HCT116 (cell line): ENCODE data around the gene CDH4.

Source experiments
- CTCF ChIP-seq, 3 experiments: fragments of 200-600 bp in 1 of 3; sonication (generic) in 1 of 3; IDR thresholded peaks in 2 of 3; conservative IDR thresholded peaks in 1 of 3; 2 replicates each; pipeline ENCODE4 v1.5.1; 2012 to 2017; ENCODE audit warnings: low read depth in 2 of 3, low read length in 2 of 3, antibody characterized with exemption in 1 of 3, borderline replicate concordance in 1 of 3, control low read depth in 1 of 3, mild to moderate bottlenecking in 1 of 3, mixed read lengths in 1 of 3, mixed run types in 1 of 3, moderate library complexity in 1 of 3; ENCODE audit not compliant: insufficient read depth in 1 of 3
- ELF1 ChIP-seq: IDR thresholded peaks from 2 replicates; pipeline ENCODE4 v1.6.1; 2012; ENCODE audit warnings: low read depth, borderline replicate concordance
- EZH2 ChIP-seq: fragments of 200-600 bp; sonication (generic); IDR thresholded peaks from 2 replicates; pipeline ENCODE4 v1.6.1; 2017; ENCODE audit warnings: antibody characterized with exemption, mixed run types
- FOSL1 ChIP-seq: IDR thresholded peaks from 2 replicates; pipeline ENCODE4 v1.6.1; 2012; ENCODE audit warnings: low read depth
- POLR2AphosphoS5 ChIP-seq: IDR thresholded peaks from 2 replicates; pipeline ENCODE4 v1.6.1; 2011; ENCODE audit warnings: mild to moderate bottlenecking, low read depth, low read length, moderate library complexity
- ZFX ChIP-seq: fragments of 450-650 bp; IDR thresholded peaks from 2 replicates; pipeline ENCODE4 v1.6.1; 2017
- ZNF274 ChIP-seq: fragments of 200-500 bp; sonication (Bioruptor generic); IDR thresholded peaks from 2 replicates; pipeline ENCODE4 v1.6.1; 2014; ENCODE audit warnings: mild to moderate bottlenecking, low read depth, low read length, inconsistent platforms
- TF ChIP-seq, protein P1 (sequence below): IDR thresholded peaks from 2 replicates; pipeline ENCODE4 v1.6.1; 2012

DNA sequence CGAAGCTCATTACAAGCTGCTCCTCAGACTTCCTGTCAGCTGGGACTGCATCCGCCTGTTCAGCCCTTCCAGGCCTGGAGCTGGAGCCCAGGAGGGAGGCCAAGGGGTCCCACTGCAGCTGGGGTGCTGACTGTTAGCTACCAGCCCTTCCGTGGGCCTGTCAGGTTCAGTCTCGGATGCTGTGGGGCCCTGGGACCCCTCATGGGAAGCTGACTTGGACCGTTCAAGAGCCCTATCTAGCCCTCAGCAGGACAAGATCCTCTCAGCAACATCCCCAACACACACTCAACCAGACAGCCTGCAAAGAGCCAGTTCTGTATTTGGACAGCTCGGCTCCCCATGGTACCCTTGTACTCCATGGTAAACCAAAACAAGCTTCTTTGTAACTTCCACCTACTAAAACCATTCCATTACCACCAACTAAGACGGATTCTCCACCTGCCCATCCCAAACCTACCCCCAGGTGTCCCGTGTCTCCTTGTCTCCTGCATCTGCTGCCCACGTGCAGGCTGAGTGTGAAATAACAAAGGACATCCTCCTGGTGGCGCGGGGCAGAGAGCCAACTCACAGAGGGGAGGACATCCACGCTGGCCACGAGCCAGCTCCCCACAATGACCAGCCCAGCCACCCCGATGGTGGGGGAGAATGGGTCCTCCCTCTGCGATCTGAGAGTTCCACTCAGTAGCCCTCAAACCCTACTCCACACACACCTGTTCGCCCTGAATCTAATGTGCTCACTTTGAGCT lies 702.4 kb downstream of the CDH4 start:
- TF ChIP-seq ELF1 (no peak), ZFX (no peak), CTCF (IDR thresholded peaks at IDR 0.05 in 2 of 3, conservative IDR thresholded peaks at IDR 0.05 in 1 of 3; ENCODE audit: borderline replicate concordance in 1 of 3, insufficient read depth in 1 of 3, low read depth in 2 of 3, low read length in 2 of 3) (no peak), FOSL1 (no peak), POLR2AphosphoS5 (no peak), EZH2 (no peak), ZNF274 (no peak)
- TF ChIP-seq, protein P1, sequence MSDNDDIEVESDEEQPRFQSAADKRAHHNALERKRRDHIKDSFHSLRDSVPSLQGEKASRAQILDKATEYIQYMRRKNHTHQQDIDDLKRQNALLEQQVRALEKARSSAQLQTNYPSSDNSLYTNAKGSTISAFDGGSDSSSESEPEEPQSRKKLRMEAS = no peak
